HepG2 (cell line): ENCODE data around the gene MEGF11. TPM values are rescaled to one million over a fixed set of nuclear protein-coding genes. Genes with fewer than 3 reads are reported as not detected.

Experiments used
- ATAC-seq: fragments of 200-7000 bp; cut with Tn5 transposase; 3 replicates; pipeline ENCODE4 v1.9.1; 2020; ENCODE audit warnings: mild to moderate bottlenecking, moderate library complexity
- BruUV-seq: library from RNA; stranded (reverse); fragments of 400-500 nt; replicated peaks from 2 replicates; lab custom pipeline; 2021; lab: Mats Ljungman, UMichigan
- CTCF ChIA-PET: fragments of 300-600 bp; formaldehyde crosslinking; extraction: SDS; loops from one replicate; lab custom pipeline; 2021; ENCODE audit warnings: low total read pairs, inconsistent platforms, low intra/inter-chr PET ratio; lab: Yijun Ruan, JAX
- POLR2A ChIA-PET: fragments of 350-600 bp; sonication (Branson Sonifier 250); formaldehyde crosslinking; loops from one replicate; lab custom pipeline; 2020; ENCODE audit warnings: antibody characterized with exemption, inconsistent platforms; lab: Yijun Ruan, JAX
- DNase-seq: peaks from one replicate; pipeline ENCODE4 v3.0.0-alpha.2; 2015; ENCODE audit warnings: low spot score
- FAIRE-seq: peaks from 3 replicates; lab custom pipeline; 2011; peaks lifted over from hg19 to GRCh38; lab: Jason Lieb, UNC
- H2AFZ ChIP-seq: one replicate; pipeline ENCODE4 v1.6.1; 2011; ENCODE audit warnings: low read length, inconsistent platforms
- H3K27ac ChIP-seq: fragments of 300-600 bp; 3 replicates; pipeline ENCODE4 v1.8.0; 2011; ENCODE audit warnings: mixed run types, mild to moderate bottlenecking, mixed read lengths, low read length, inconsistent platforms; ENCODE audit not compliant: insufficient read depth; ENCODE audit errors: extremely low read length
- H3K27me3 ChIP-seq, 2 experiments: fragments of 200-600 bp in 1 of 2; 2 replicates in 1 of 2; 3 replicates in 1 of 2; pipeline versions ENCODE4 v1.6.0 to v1.8.0; 2011; ENCODE audit warnings: low read length in 2 of 2, mild to moderate bottlenecking in 2 of 2, moderate library complexity in 2 of 2, inconsistent platforms in 1 of 2; ENCODE audit not compliant: insufficient read depth in 2 of 2, control insufficient read depth in 1 of 2
- H3K36me3 ChIP-seq, 2 experiments: fragments of 200-600 bp in 1 of 2; replicated peaks in 1 of 2; 2 replicates in 1 of 2; 3 replicates in 1 of 2; pipeline versions ENCODE4 v1.5.1 to v1.8.0; 2011; ENCODE audit warnings: low read length in 2 of 2, inconsistent platforms in 1 of 2; ENCODE audit not compliant: insufficient read depth in 2 of 2, control insufficient read depth in 1 of 2
- H3K4me1 ChIP-seq: 2 replicates; pipeline ENCODE4 v1.5.1; 2012; ENCODE audit warnings: low read length, inconsistent platforms; ENCODE audit not compliant: insufficient read depth
- H3K4me2 ChIP-seq: 2 replicates; pipeline ENCODE4 v1.6.0; 2011; ENCODE audit warnings: low read depth, low read length, inconsistent platforms
- H3K4me3 ChIP-seq, 3 experiments: fragments of 200-600 bp in 1 of 3; sonication (generic), shearing (Covaris generic) in 1 of 3; replicated peaks in 1 of 3; 2 replicates each; pipeline ENCODE4 v1.5.1; 2011 to 2016; ENCODE audit warnings: low read length in 3 of 3, inconsistent platforms in 2 of 3, low read depth in 2 of 3, mild to moderate bottlenecking in 2 of 3, control low read depth in 1 of 3, mixed read lengths in 1 of 3; ENCODE audit not compliant: insufficient read depth in 1 of 3
- H3K79me2 ChIP-seq: one replicate; pipeline ENCODE4 v1.6.1; 2011; ENCODE audit warnings: low read length, inconsistent platforms; ENCODE audit not compliant: insufficient read depth
- H3K9ac ChIP-seq: 2 replicates; pipeline ENCODE4 v1.6.0; 2011; ENCODE audit warnings: mild to moderate bottlenecking, low read depth, low read length, inconsistent platforms; ENCODE audit not compliant: insufficient read depth
- H3K9me3 ChIP-seq: 2 replicates; pipeline ENCODE4 v1.5.1; 2012; ENCODE audit warnings: mild to moderate bottlenecking, low read length
- H4K20me1 ChIP-seq: 2 replicates; pipeline ENCODE4 v1.6.0; 2011; ENCODE audit warnings: inconsistent platforms, mild to moderate bottlenecking, low read length, moderate library complexity; ENCODE audit not compliant: insufficient read depth
- HNF4G ChIP-seq, 2 experiments: sonication (generic) in 1 of 2; formaldehyde crosslinking in 1 of 2; IDR thresholded peaks; 2 replicates each; pipeline versions ENCODE4 v1.4.0 to v1.6.1; 2011 to 2020; ENCODE audit warnings: borderline replicate concordance in 2 of 2, low read depth in 2 of 2, mild to moderate bottlenecking in 2 of 2, low read length in 1 of 2, missing genetic modification reagents in 1 of 2, moderate library complexity in 1 of 2
- IRF1 ChIP-seq: sonication (generic); formaldehyde crosslinking; IDR thresholded peaks from 2 replicates; pipeline ENCODE4 v1.4.0; 2020; ENCODE audit warnings: low read depth, mild to moderate bottlenecking, missing genetic modification reagents
- KLF15 ChIP-seq: sonication (generic); formaldehyde crosslinking; IDR thresholded peaks from 2 replicates; pipeline ENCODE4 v1.8.1; 2023; ENCODE audit warnings: borderline replicate concordance, mild to moderate bottlenecking, inconsistent platforms, missing genetic modification reagents, mixed read lengths
- ZNF136 ChIP-seq: sonication (generic); formaldehyde crosslinking; IDR thresholded peaks from 2 replicates; pipeline ENCODE4 v1.8.1; 2022; ENCODE audit warnings: low read depth, mild to moderate bottlenecking, moderate library complexity, missing genetic modification reagents
- ZNF770 ChIP-seq: sonication (generic); formaldehyde crosslinking; IDR thresholded peaks from 2 replicates; pipeline ENCODE4 v1.5.0; 2020; ENCODE audit warnings: mild to moderate bottlenecking, missing genetic modification reagents
- WGBS: methylation state at CpG from one replicate; pipeline ENCODE4 v1.1.6; 2017; ENCODE audit warnings: low lambda C conversion rate; 5-methylcytosine and 5-hydroxymethylcytosine counted together
- in situ Hi-C: cut with HindIII; loops from 2 replicates; pipeline ENCODE4 v1.10.0; 2017; ENCODE audit warnings: low pct_unique_long_range_greater_than_20kb; ENCODE audit not compliant: extremely low pct_ligation_motif_present
- intact Hi-C: fragments of 100-400 bp; cut with micrococcal nuclease; formaldehyde crosslinking; loops from one replicate; pipeline ENCODE4 v1.10.0; 2022; ENCODE audit not compliant: unreplicated experiment
- polyA plus RNA-seq, 8 experiments: library from polyadenylated mRNA; depleted of rRNA in 3 of 8; stranded (reverse) in 7 of 8; unstranded in 1 of 8; fragments of >200 nt; fragmentation: Illumina TruSeq in 4 of 8; extraction: Trizol in 4 of 8; gene quantifications; 2 replicates each; pipeline versions ENCODE4 v1.2.1 to v1.2.3, GENCODE V29; 2011 to 2016; ENCODE audit warnings: low read depth in 4 of 8, missing spikeins in 1 of 8, mixed read lengths in 1 of 8; ENCODE audit not compliant: insufficient read depth in 1 of 8
- total RNA-seq, 5 experiments: library from RNA; depleted of rRNA; stranded (reverse); fragments of >200 nt; fragmentation: Illumina TruSeq; extraction: Trizol; gene quantifications; 2 replicates each; pipeline ENCODE4 v1.2.3, GENCODE V29; 2016; ENCODE audit warnings: low read depth in 1 of 5

Gene MEGF11
- total and polyA plus RNA-seq, 2 of the 13 experiments (the other 11 are each of a cell fraction or from before 2014, with no cell fraction given) = not detected

DNA sequence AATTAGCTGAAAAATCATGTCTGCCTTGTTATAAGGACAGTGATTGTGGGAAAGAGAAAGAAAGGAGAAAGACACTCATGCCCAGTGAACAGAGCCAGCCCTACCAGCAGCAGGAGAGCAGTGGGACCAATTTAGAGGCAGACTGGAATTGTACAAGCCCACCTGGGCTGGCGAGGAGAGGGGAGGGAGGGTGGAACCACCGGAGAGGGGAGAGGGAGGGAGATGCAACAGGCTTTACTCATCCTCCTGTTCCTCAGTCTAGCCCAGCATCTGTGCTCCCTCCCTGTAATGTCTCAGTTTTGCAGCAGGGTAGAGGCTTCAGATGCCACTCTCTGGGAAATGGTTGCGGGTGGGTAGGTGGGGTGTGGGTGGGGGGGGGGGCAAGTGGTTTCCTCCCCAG, 329.5 kb downstream of the MEGF11 start:
- CTCF ChIA-PET = no interaction called here
- no peaks in the 10 kb centered on the region for H4K20me1 ChIP-seq
- in situ Hi-C loops = no loop called here

DNA sequence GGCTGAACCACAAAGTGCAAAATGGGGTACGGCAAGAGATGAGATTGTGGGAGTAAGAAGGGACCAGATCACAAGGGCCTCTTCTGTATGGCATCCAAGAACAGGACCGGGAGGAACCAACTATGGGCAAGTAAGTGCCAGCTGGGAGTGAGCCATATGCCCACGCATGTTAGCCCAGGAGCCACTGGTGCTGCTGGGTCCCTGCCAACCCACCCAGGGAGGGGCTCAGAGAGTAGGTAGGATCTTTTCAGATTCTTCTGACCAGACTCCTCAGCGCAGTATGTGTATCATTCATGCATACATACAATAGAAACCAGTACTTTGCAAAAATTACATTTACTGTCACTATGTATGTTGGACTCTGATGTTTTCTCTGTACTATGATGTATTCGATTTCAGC, 330.3 kb downstream of the MEGF11 start:
- H3K27ac ChIP-seq = no peak overlapping the region
- CTCF ChIA-PET = no interaction called here
- no peak overlapping the region for H2AFZ ChIP-seq
- POLR2A ChIA-PET = no interaction called here
- no peak overlapping the region for H3K9ac ChIP-seq
- in situ Hi-C loops (no loop called here), intact Hi-C loops (no loop called here)
- H3K36me3 ChIP-seq = no peaks in the 10 kb centered on the region
- no peak overlapping the region for H3K4me3 ChIP-seq
- no peaks in the 10 kb centered on the region for H4K20me1 ChIP-seq
- BruUV-seq = no TSS peak
- 63% methylated on average over 5 of the region's 5 CpGs for WGBS
- H3K27me3 ChIP-seq = no peaks in the 10 kb centered on the region
- no peaks in the 10 kb centered on the region for H3K79me2 ChIP-seq
- no peaks in the 10 kb centered on the region for H3K9me3 ChIP-seq
- H3K4me1 ChIP-seq = no peaks in the 10 kb centered on the region
- FAIRE-seq (no peak), DNase-seq (no peak), ATAC-seq (no peak)
- H3K4me2 ChIP-seq = no peak overlapping the region
- TF ChIP-seq ZNF770 = no peak
- no peak for TF ChIP-seq KLF15
- no peak for TF ChIP-seq HNF4G (IDR thresholded peaks at IDR 0.05; ENCODE audit: borderline replicate concordance, low read depth, low read length)
- TF ChIP-seq HNF4G (CRISPR knock-in tag; IDR thresholded peaks at IDR 0.05; ENCODE audit: borderline replicate concordance, low read depth) = no peak

More for the DNA sequence above, 329.5 kb downstream of the MEGF11 start:
- DNase-seq = no peak
- intact Hi-C loops = no loop called here
- POLR2A ChIA-PET = no interaction called here
- ATAC-seq = no peak
- Histone ChIP-seq H3K4me1 (no peaks in the 10 kb centered on the region), H3K79me2 (no peaks in the 10 kb centered on the region), H3K4me3 (no peak overlapping the region), H3K36me3 (no peaks in the 10 kb centered on the region), H3K9ac (no peak overlapping the region), H3K27me3 (no peaks in the 10 kb centered on the region), H2AFZ (no peak overlapping the region), H3K4me2 (no peak overlapping the region), H3K9me3 (no peaks in the 10 kb centered on the region), H3K27ac (no peak overlapping the region)
- 30% methylated on average over 2 of the region's 3 CpGs for WGBS
- TF ChIP-seq ZNF136 = no peak
- TF ChIP-seq IRF1 = no peak
- FAIRE-seq = no peak
- no TSS peak for BruUV-seq
